ENCODE results near the gene ZNF32. TPM values are rescaled to one million over a fixed set of nuclear protein-coding genes. Genes with fewer than 3 reads are reported as not detected.
A peak's percentile ranks its signal among the peaks of the same experiment; 100 is the strongest.

The ZNF32 gene
- total RNA-seq, 1 donor from 2014 or later = 50.1 TPM

- no peak overlapping the region for H3K27ac ChIP-seq (ENCODE audit: low read depth, low read length)
- no peaks in the 10 kb centered on the region for H3K9me3 ChIP-seq (ENCODE audit: control insufficient read depth in 3 of 3, low read length in 3 of 3)
- no peak overlapping the region for H3K9ac ChIP-seq (ENCODE audit: low read depth in 1 of 3, low read length in 3 of 3)
- H3K4me1 ChIP-seq (ENCODE audit: control insufficient read depth in 3 of 3, insufficient read depth in 3 of 3, low read length in 3 of 3) = peaks cover 14 to 19% (median 16%) of the 10 kb centered on the region in 3 donors
- no peak overlapping the region for H3K4me3 ChIP-seq (ENCODE audit: low read length in 3 of 3)
- H3K36me3 ChIP-seq (ENCODE audit: control insufficient read depth in 3 of 3, insufficient read depth in 3 of 3, low read length in 3 of 3) = no peaks in the 10 kb centered on the region
- H3K27me3 ChIP-seq (ENCODE audit: control insufficient read depth in 3 of 3, insufficient read depth in 3 of 3, low read length in 3 of 3) = no peaks in the 10 kb centered on the region
These were observed 34.3 kb upstream of the ZNF32 start for GRCh38 chr10:43682956-43683355.

DNA sequence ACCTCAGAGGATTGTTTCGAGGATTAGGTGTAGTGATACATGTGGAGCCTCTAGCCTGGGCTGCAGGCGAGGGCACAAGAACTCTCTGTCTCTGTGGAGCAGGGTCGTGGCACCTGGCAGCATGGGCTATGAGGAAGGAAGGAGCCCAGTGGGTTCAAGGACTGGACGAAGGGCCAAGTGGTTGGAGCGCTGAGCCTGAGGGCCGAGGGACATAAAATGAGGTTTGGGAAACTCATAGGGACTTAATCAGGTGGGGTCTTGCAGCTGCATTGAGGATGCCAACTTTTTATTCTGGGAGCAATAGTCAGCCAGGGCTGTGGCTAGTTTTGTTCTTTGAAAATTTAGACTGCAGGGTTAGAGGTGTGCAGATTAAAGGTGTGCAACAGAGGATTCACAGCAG is 33.0 kb upstream of the ZNF32 start:
- H3K36me3 ChIP-seq (ENCODE audit: control insufficient read depth in 3 of 3, insufficient read depth in 3 of 3, low read length in 3 of 3) = no peaks in the 10 kb centered on the region
- H3K27ac ChIP-seq (ENCODE audit: low read depth, low read length) = no peak overlapping the region
- peaks cover 14 to 19% (median 16%) of the 10 kb centered on the region in 3 donors for H3K4me1 ChIP-seq (ENCODE audit: control insufficient read depth in 3 of 3, insufficient read depth in 3 of 3, low read length in 3 of 3)
- H3K27me3 ChIP-seq (ENCODE audit: control insufficient read depth in 3 of 3, insufficient read depth in 3 of 3, low read length in 3 of 3) = no peaks in the 10 kb centered on the region
- H3K4me3 ChIP-seq (ENCODE audit: low read length in 3 of 3) = no peak overlapping the region
- H3K9me3 ChIP-seq (ENCODE audit: control insufficient read depth in 3 of 3, low read length in 3 of 3) = no peaks in the 10 kb centered on the region
- H3K9ac ChIP-seq (ENCODE audit: low read depth in 1 of 3, low read length in 3 of 3) = no peak overlapping the region

GRCh38 chr10:43681220-43681619 is 32.5 kb upstream of the ZNF32 start:
- peaks cover 14 to 19% (median 14%) of the 10 kb centered on the region in 3 donors for H3K4me1 ChIP-seq (ENCODE audit: control insufficient read depth in 3 of 3, insufficient read depth in 3 of 3, low read length in 3 of 3)
- no peaks in the 10 kb centered on the region for H3K9me3 ChIP-seq (ENCODE audit: control insufficient read depth in 3 of 3, low read length in 3 of 3)
- H3K9ac ChIP-seq (ENCODE audit: low read depth in 1 of 3, low read length in 3 of 3) = no peak overlapping the region
- no peak overlapping the region for H3K27ac ChIP-seq (ENCODE audit: low read depth, low read length)
- no peak overlapping the region for H3K4me3 ChIP-seq (ENCODE audit: low read length in 3 of 3)
- no peaks in the 10 kb centered on the region for H3K27me3 ChIP-seq (ENCODE audit: control insufficient read depth in 3 of 3, insufficient read depth in 3 of 3, low read length in 3 of 3)
- no peaks in the 10 kb centered on the region for H3K36me3 ChIP-seq (ENCODE audit: control insufficient read depth in 3 of 3, insufficient read depth in 3 of 3, low read length in 3 of 3)

GRCh38 chr10:43680035-43680434 is 31.4 kb upstream of the ZNF32 start:
- H3K4me1 ChIP-seq (ENCODE audit: control insufficient read depth in 3 of 3, insufficient read depth in 3 of 3, low read length in 3 of 3) = peaks cover 9 to 14% (median 9%) of the 10 kb centered on the region in 3 donors
- H3K9ac ChIP-seq (ENCODE audit: low read depth in 1 of 3, low read length in 3 of 3) = no peak overlapping the region
- H3K36me3 ChIP-seq (ENCODE audit: control insufficient read depth in 3 of 3, insufficient read depth in 3 of 3, low read length in 3 of 3) = no peaks in the 10 kb centered on the region
- no peak overlapping the region for H3K27ac ChIP-seq (ENCODE audit: low read depth, low read length)
- no peaks in the 10 kb centered on the region for H3K27me3 ChIP-seq (ENCODE audit: control insufficient read depth in 3 of 3, insufficient read depth in 3 of 3, low read length in 3 of 3)
- H3K9me3 ChIP-seq (ENCODE audit: control insufficient read depth in 3 of 3, low read length in 3 of 3) = no peaks in the 10 kb centered on the region
- peak overlapping the region in 1 of 3 donors; percentile 20 for H3K4me3 ChIP-seq (ENCODE audit: low read length in 3 of 3)

GRCh38 chr10:43679509-43679908 is 30.8 kb upstream of the ZNF32 start:
- Histone ChIP-seq H3K4me3 (ENCODE audit: low read length in 3 of 3) (peak overlapping the region in 1 of 3 donors; percentile 20), H3K4me1 (ENCODE audit: control insufficient read depth in 3 of 3, insufficient read depth in 3 of 3, low read length in 3 of 3) (peaks cover 9 to 19% (median 14%) of the 10 kb centered on the region in 3 donors), H3K9me3 (ENCODE audit: control insufficient read depth in 3 of 3, low read length in 3 of 3) (no peaks in the 10 kb centered on the region), H3K9ac (ENCODE audit: low read depth in 1 of 3, low read length in 3 of 3) (no peak overlapping the region), H3K27me3 (ENCODE audit: control insufficient read depth in 3 of 3, insufficient read depth in 3 of 3, low read length in 3 of 3) (no peaks in the 10 kb centered on the region), H3K27ac (ENCODE audit: low read depth, low read length) (no peak overlapping the region), H3K36me3 (ENCODE audit: control insufficient read depth in 3 of 3, insufficient read depth in 3 of 3, low read length in 3 of 3) (no peaks in the 10 kb centered on the region)

- Histone ChIP-seq H3K4me1 (ENCODE audit: control insufficient read depth in 3 of 3, insufficient read depth in 3 of 3, low read length in 3 of 3) (peaks cover 9 to 19% (median 14%) of the 10 kb centered on the region in 3 donors), H3K9me3 (ENCODE audit: control insufficient read depth in 3 of 3, low read length in 3 of 3) (no peaks in the 10 kb centered on the region), H3K36me3 (ENCODE audit: control insufficient read depth in 3 of 3, insufficient read depth in 3 of 3, low read length in 3 of 3) (no peaks in the 10 kb centered on the region), H3K9ac (ENCODE audit: low read depth in 1 of 3, low read length in 3 of 3) (no peak overlapping the region), H3K27me3 (ENCODE audit: control insufficient read depth in 3 of 3, insufficient read depth in 3 of 3, low read length in 3 of 3) (no peaks in the 10 kb centered on the region), H3K27ac (ENCODE audit: low read depth, low read length) (no peak overlapping the region), H3K4me3 (ENCODE audit: low read length in 3 of 3) (no peak overlapping the region)
These were observed 30.0 kb upstream of the ZNF32 start for GRCh38 chr10:43678654-43679053.

DNA sequence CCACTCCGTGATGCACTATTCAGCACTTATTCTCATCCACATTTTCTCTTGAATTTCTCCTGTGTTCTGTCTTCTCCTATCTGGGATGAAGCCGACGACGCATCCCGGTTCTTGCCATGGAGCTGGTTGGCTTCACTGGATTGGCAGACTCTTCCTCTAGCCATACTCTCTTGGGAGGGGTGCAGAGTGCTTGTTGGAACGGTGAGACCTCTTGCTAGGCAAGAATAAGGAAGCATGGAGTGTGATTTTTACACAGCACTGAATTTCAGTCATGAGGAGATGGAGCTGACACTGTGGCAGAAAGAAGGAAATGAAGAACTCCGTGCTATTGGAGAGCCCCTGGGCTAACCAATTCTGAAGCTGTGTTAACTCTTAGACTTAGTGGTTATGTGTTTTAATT is 28.2 kb upstream of the ZNF32 start:
- no peak overlapping the region for H3K4me3 ChIP-seq (ENCODE audit: low read length in 3 of 3)
- no peaks in the 10 kb centered on the region for H3K9me3 ChIP-seq (ENCODE audit: control insufficient read depth in 3 of 3, low read length in 3 of 3)

DNA sequence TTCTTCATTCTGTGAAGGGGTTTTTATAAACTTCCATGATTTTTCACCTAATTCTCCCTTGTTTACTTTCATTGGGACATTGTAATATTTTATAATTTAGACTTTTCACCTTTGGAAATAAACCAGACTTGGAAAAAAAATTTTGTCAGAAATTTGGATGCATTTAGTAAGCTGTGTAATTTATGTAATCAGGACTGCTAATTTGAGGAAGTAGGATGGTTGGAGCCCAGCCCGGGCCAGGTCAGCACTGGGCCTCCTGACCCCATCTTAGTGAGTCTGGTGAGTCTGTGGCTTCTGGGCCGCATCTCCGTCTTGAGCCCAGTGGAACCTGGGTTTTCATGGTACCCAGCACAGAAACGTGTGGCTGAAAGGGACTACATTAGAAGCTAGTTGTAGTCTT is 27.6 kb upstream of the ZNF32 start:
- H3K9me3 ChIP-seq (ENCODE audit: control insufficient read depth in 3 of 3, low read length in 3 of 3) = no peaks in the 10 kb centered on the region
- H3K27me3 ChIP-seq (ENCODE audit: control insufficient read depth in 3 of 3, insufficient read depth in 3 of 3, low read length in 3 of 3) = peaks cover 0 to 1% (median 0%) of the 10 kb centered on the region in 3 donors
- H3K4me1 ChIP-seq (ENCODE audit: control insufficient read depth in 3 of 3, insufficient read depth in 3 of 3, low read length in 3 of 3) = peaks cover 9 to 22% (median 18%) of the 10 kb centered on the region in 3 donors
- no peak overlapping the region for H3K9ac ChIP-seq (ENCODE audit: low read depth in 1 of 3, low read length in 3 of 3)
- no peaks in the 10 kb centered on the region for H3K36me3 ChIP-seq (ENCODE audit: control insufficient read depth in 3 of 3, insufficient read depth in 3 of 3, low read length in 3 of 3)
- H3K27ac ChIP-seq (ENCODE audit: low read depth, low read length) = no peak overlapping the region
- H3K4me3 ChIP-seq (ENCODE audit: low read length in 3 of 3) = no peak overlapping the region

More for the DNA sequence above, 28.2 kb upstream of the ZNF32 start:
- peaks cover 9 to 19% (median 15%) of the 10 kb centered on the region in 3 donors for H3K4me1 ChIP-seq (ENCODE audit: control insufficient read depth in 3 of 3, insufficient read depth in 3 of 3, low read length in 3 of 3)
- H3K36me3 ChIP-seq (ENCODE audit: control insufficient read depth in 3 of 3, insufficient read depth in 3 of 3, low read length in 3 of 3) = no peaks in the 10 kb centered on the region
- no peak overlapping the region for H3K9ac ChIP-seq (ENCODE audit: low read depth in 1 of 3, low read length in 3 of 3)
- H3K27ac ChIP-seq (ENCODE audit: low read depth, low read length) = no peak overlapping the region
- no peaks in the 10 kb centered on the region for H3K27me3 ChIP-seq (ENCODE audit: control insufficient read depth in 3 of 3, insufficient read depth in 3 of 3, low read length in 3 of 3)

DNA sequence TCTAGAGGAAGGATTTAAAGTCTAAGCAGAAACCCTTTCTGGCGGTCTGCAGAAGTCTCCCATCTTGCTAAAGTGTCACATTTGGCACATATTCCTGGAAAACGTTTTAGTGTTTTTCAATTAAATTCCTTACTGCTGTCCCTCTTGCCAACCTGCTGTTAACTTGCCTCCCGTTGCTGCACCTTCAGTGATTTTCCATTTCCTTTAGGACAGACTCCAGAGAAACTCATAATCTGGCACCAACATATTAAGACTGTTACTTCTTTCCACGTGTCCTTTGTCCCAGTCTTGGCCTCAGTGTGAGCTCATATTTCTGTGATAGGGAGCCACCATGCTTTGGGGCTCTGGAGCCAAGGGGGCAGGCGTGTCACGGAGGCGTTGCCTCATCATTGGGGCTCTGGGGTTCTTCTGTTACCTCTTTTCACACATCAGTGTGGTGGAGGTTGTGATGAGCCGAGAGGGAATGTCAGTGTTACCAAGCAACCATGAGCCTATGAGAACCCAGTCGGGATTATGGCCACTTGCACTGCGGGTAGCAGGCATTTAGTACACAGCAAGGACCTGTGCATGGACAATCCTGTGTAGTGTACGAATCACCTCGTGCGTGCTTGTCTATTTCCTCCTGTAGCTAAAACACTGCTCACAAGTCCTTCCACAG is 26.0 kb upstream of the ZNF32 start:
- no peak overlapping the region for H3K27ac ChIP-seq (ENCODE audit: low read depth, low read length)
- H3K4me3 ChIP-seq (ENCODE audit: low read length in 3 of 3) = no peak overlapping the region
- H3K9ac ChIP-seq (ENCODE audit: low read depth in 1 of 3, low read length in 3 of 3) = no peak overlapping the region
- peaks cover 0 to 5% (median 0%) of the 10 kb centered on the region in 3 donors for H3K27me3 ChIP-seq (ENCODE audit: control insufficient read depth in 3 of 3, insufficient read depth in 3 of 3, low read length in 3 of 3)
- no peaks in the 10 kb centered on the region for H3K9me3 ChIP-seq (ENCODE audit: control insufficient read depth in 3 of 3, low read length in 3 of 3)
- H3K4me1 ChIP-seq (ENCODE audit: control insufficient read depth in 3 of 3, insufficient read depth in 3 of 3, low read length in 3 of 3) = peaks cover 4 to 17% (median 12%) of the 10 kb centered on the region in 3 donors
- no peaks in the 10 kb centered on the region for H3K36me3 ChIP-seq (ENCODE audit: control insufficient read depth in 3 of 3, insufficient read depth in 3 of 3, low read length in 3 of 3)

GRCh38 chr10:43673471-43673870 is 24.8 kb upstream of the ZNF32 start:
- no peak overlapping the region for H3K27ac ChIP-seq (ENCODE audit: low read depth, low read length)
- no peaks in the 10 kb centered on the region for H3K36me3 ChIP-seq (ENCODE audit: control insufficient read depth in 3 of 3, insufficient read depth in 3 of 3, low read length in 3 of 3)
- H3K4me1 ChIP-seq (ENCODE audit: control insufficient read depth in 3 of 3, insufficient read depth in 3 of 3, low read length in 3 of 3) = peaks cover 2 to 9% (median 9%) of the 10 kb centered on the region in 3 donors
- peaks cover 2 to 15% (median 2%) of the 10 kb centered on the region in 3 donors for H3K27me3 ChIP-seq (ENCODE audit: control insufficient read depth in 3 of 3, insufficient read depth in 3 of 3, low read length in 3 of 3)
- H3K4me3 ChIP-seq (ENCODE audit: low read length in 3 of 3) = no peak overlapping the region
- no peaks in the 10 kb centered on the region for H3K9me3 ChIP-seq (ENCODE audit: control insufficient read depth in 3 of 3, low read length in 3 of 3)
- no peak overlapping the region for H3K9ac ChIP-seq (ENCODE audit: low read depth in 1 of 3, low read length in 3 of 3)

Measured in skeletal muscle tissue (tissue), 4 donors.